Activated CD8-positive, alpha-beta T cell treated with anti-CD3 and anti-CD28 coated beads for 36 hours (primary cell): Measurements from ENCODE around the gene STIP1. TPM values are rescaled to one million over a fixed set of nuclear protein-coding genes. Genes with fewer than 3 reads are reported as not detected.

ENCODE experiments used
- ATAC-seq: fragments of 200-7000 bp; cut with Tn5 transposase; one replicate; pipeline ENCODE4 v1.10.0; 2021; ENCODE audit warnings: mild to moderate bottlenecking, moderate library complexity
- CTCF ChIA-PET: fragments of 350-600 bp; sonication (Branson Sonifier 250); formaldehyde crosslinking; loops from one replicate; lab custom pipeline; 2021; ENCODE audit warnings: antibody characterized with exemption; lab: Charles Lee
- POLR2A ChIA-PET: fragments of 350-600 bp; sonication (Branson Sonifier 250); formaldehyde crosslinking; loops from one replicate; lab custom pipeline; 2021; ENCODE audit warnings: antibody characterized with exemption; lab: Charles Lee
- DNase-seq: peaks from one replicate; pipeline ENCODE4 v3.0.0-alpha.2; 2020
- H3K27ac Mint-ChIP-seq: one replicate; pipeline ENCODE4 v1.8.0; 2021; ENCODE audit warnings: mild to moderate bottlenecking, mixed read lengths
- H3K27me3 Mint-ChIP-seq: one replicate; pipeline ENCODE4 v1.8.0; 2021; ENCODE audit warnings: mixed read lengths
- H3K36me3 Mint-ChIP-seq: one replicate; pipeline ENCODE4 v1.8.0; 2021; ENCODE audit warnings: low read depth, mixed read lengths
- H3K4me1 Mint-ChIP-seq: one replicate; pipeline ENCODE4 v1.8.0; 2021; ENCODE audit warnings: low read depth, mixed read lengths
- H3K4me3 Mint-ChIP-seq: one replicate; pipeline ENCODE4 v1.8.0; 2021; ENCODE audit warnings: mild to moderate bottlenecking, moderate library complexity, mixed read lengths
- H3K9me3 Mint-ChIP-seq: one replicate; pipeline ENCODE4 v1.8.0; 2021; ENCODE audit warnings: mixed read lengths
- CTCF ChIP-seq: fragments of 200-600 bp; IDR thresholded peaks from one replicate; pipeline ENCODE4 v1.8.0; 2022; ENCODE audit warnings: antibody characterized with exemption, mild to moderate bottlenecking
- intact Hi-C: fragments of 100-400 bp; cut with micrococcal nuclease; formaldehyde crosslinking; loops from one replicate; pipeline ENCODE4 v1.10.0; 2022
- total RNA-seq, 2 experiments: library from RNA; stranded (reverse); gene quantifications; one replicate each; pipeline ENCODE4 v1.2.3, GENCODE V29; 2021

The STIP1 gene
- 100 to 1,000 TPM; 396 to 416 TPM for total RNA-seq

- POLR2A ChIA-PET, result interaction anchor here (0.6 to 10.9 kb wide), 19 partner anchors 11 to 627 kb away, joined by 3 to 206 read pairs (median 6); partner anchors contain the start of genes BAD, FERMT3, MACROD1 and NUDT22
These were observed at the start of gene STIP1 for GRCh38 chr11:64185693-64186491. Gene STIP1, plus strand, starts transcription at chr11:64186171. Its CDS starts 91 bp downstream, at chr11:64186262.

GRCh38 chr11:64136765-64137441 is 49.1 kb upstream of the STIP1 start:
- H3K4me3 Mint-ChIP-seq, result no peak overlapping the region
- H3K4me1 Mint-ChIP-seq, result no peaks in the 10 kb centered on the region
- H3K27me3 Mint-ChIP-seq, result no peaks in the 10 kb centered on the region
- ChIA-PET CTCF (interaction anchor here (1.4 to 1.9 kb wide), 3 partner anchors 11 to 137 kb away, joined by 5 read pairs; no protein-coding TSS in a partner anchor), POLR2A (interaction anchor here (0.7 kb wide), 1 partner anchor 349 kb away, joined by 3 read pairs; no protein-coding TSS in a partner anchor)
- ATAC-seq (no peak), DNase-seq (no peak)
- no peak overlapping the region for H3K27ac Mint-ChIP-seq
- H3K36me3 Mint-ChIP-seq, result no peaks in the 10 kb centered on the region
- no peaks in the 10 kb centered on the region for H3K9me3 Mint-ChIP-seq
- intact Hi-C loops, result no loop called here
- TF ChIP-seq CTCF, result no peak

More at GRCh38 chr11:64185693-64186491, at the start of gene STIP1:
- no peak for TF ChIP-seq CTCF
- peaks cover 37% of the 10 kb centered on the region for H3K4me1 Mint-ChIP-seq
- ATAC-seq (peak; percentile 89), DNase-seq (peak; percentile 99)
- CTCF ChIA-PET, result interaction anchor here (1.1 to 7.2 kb wide), 5 partner anchors 19 to 349 kb away, joined by 3 to 59 read pairs (median 3); partner anchors contain the start of genes FERMT3, PRDX5 and TRMT112
- H3K27ac Mint-ChIP-seq, result peak within 1 kb of the TSS; percentile 98
- peaks cover 20% of the 10 kb centered on the region for H3K36me3 Mint-ChIP-seq
- intact Hi-C loops, result no loop called here
- no peaks in the 10 kb centered on the region for H3K27me3 Mint-ChIP-seq
- no peak within 1 kb of the TSS for H3K4me3 Mint-ChIP-seq
- H3K9me3 Mint-ChIP-seq, result no peaks in the 10 kb centered on the region

DNA sequence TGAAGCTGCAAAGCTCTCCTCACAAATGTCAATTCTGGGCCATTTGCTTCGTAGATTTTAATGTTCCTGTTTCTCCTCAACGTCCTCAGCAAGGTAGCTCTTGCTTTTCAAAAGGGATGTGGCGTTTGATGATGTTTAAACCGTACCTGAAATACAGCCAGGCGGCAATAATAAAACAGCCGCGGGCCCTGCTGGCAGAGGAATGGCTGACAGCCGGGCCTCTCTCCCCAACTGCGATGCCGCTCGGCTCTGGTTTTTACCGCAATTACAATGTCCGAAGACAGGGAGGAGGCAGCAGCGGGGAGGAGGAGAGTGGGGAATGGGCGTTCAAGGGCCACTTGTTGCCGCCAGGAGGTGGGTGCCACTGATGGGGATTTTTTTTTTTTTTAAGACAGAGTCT is 47.6 kb upstream of the STIP1 start:
- ChIA-PET CTCF (interaction anchor here (1.2 to 1.7 kb wide), 3 partner anchors 9 to 138 kb away, joined by 4 to 7 read pairs (median 5); no protein-coding TSS in a partner anchor), POLR2A (no interaction called here)
- H3K4me3 Mint-ChIP-seq, result no peak overlapping the region
- DNase-seq, result no peak
- H3K36me3 Mint-ChIP-seq, result no peaks in the 10 kb centered on the region
- no peak for TF ChIP-seq CTCF
- H3K27me3 Mint-ChIP-seq, result no peaks in the 10 kb centered on the region
- intact Hi-C loops, result no loop called here
- H3K9me3 Mint-ChIP-seq, result no peaks in the 10 kb centered on the region
- no peak overlapping the region for H3K27ac Mint-ChIP-seq
- no peaks in the 10 kb centered on the region for H3K4me1 Mint-ChIP-seq
- ATAC-seq, result no peak

- H3K27ac Mint-ChIP-seq, result no peak overlapping the region
- no peak for ATAC-seq
- no peaks in the 10 kb centered on the region for H3K36me3 Mint-ChIP-seq
- intact Hi-C loops, result no loop called here
- H3K27me3 Mint-ChIP-seq, result no peaks in the 10 kb centered on the region
- TF ChIP-seq CTCF, result no peak
- DNase-seq, result no peak
- POLR2A ChIA-PET, result no interaction called here
- H3K4me3 Mint-ChIP-seq, result no peak overlapping the region
- no peaks in the 10 kb centered on the region for H3K9me3 Mint-ChIP-seq
- CTCF ChIA-PET, result interaction anchor here (1.2 to 1.3 kb wide), 2 partner anchors 9 to 10 kb away, joined by 4 to 7 read pairs; no protein-coding TSS in a partner anchor
- H3K4me1 Mint-ChIP-seq, result peaks cover 7% of the 10 kb centered on the region
These were observed 46.9 kb upstream of the STIP1 start for GRCh38 chr11:64139049-64139448.
